ENCODE measurements around the gene GRM7.

DNA sequence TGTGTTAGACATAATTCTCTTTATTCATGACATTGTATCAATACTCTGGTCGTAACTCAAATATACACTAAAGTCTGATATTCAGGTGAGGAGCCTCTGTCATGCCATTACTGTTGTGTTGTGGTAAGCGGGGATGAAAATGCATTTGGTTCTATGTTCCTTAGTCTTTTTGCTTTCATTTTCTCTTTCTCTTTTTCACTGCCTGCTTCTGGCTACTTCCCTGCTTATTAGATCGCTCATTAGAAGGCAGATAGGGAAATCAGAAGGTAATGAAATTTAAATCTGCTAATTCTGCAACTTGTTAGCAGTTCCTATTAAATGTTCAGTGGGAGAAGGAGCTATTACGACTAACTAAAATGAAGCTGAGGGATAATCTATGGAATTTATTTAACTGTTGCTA is 345.0 kb downstream of the GRM7 start:
- TF ChIP-seq, protein P1, sequence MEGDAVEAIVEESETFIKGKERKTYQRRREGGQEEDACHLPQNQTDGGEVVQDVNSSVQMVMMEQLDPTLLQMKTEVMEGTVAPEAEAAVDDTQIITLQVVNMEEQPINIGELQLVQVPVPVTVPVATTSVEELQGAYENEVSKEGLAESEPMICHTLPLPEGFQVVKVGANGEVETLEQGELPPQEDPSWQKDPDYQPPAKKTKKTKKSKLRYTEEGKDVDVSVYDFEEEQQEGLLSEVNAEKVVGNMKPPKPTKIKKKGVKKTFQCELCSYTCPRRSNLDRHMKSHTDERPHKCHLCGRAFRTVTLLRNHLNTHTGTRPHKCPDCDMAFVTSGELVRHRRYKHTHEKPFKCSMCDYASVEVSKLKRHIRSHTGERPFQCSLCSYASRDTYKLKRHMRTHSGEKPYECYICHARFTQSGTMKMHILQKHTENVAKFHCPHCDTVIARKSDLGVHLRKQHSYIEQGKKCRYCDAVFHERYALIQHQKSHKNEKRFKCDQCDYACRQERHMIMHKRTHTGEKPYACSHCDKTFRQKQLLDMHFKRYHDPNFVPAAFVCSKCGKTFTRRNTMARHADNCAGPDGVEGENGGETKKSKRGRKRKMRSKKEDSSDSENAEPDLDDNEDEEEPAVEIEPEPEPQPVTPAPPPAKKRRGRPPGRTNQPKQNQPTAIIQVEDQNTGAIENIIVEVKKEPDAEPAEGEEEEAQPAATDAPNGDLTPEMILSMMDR (IDR thresholded peaks at IDR 0.05 in 2 of 3, conservative IDR thresholded peaks at IDR 0.05 in 1 of 3; ENCODE audit: borderline replicate concordance in 1 of 3, insufficient read depth in 1 of 3, low read depth in 2 of 3, low read length in 2 of 3), result no peak
- TF ChIP-seq EZH2 (IDR thresholded peaks at IDR 0.05) (no peak), POLR2A (IDR thresholded peaks at IDR 0.05; ENCODE audit: borderline replicate concordance, extremely low read depth, insufficient read depth, insufficient read length) (no peak), ZFX (IDR thresholded peaks at IDR 0.05) (no peak), ZNF274 (IDR thresholded peaks at IDR 0.05; ENCODE audit: low read depth, low read length) (no peak), TCF7L2 (IDR thresholded peaks at IDR 0.05; ENCODE audit: borderline replicate concordance, extremely low read depth, insufficient read depth, insufficient read length) (no peak), EZH2phosphoT487 (IDR thresholded peaks at IDR 0.05; ENCODE audit: borderline replicate concordance) (no peak), POLR2AphosphoS5 (IDR thresholded peaks at IDR 0.05; ENCODE audit: low read depth, low read length) (no peak), CEBPB (IDR thresholded peaks at IDR 0.05; ENCODE audit: low read depth) (no peak), RAD21 (IDR thresholded peaks at IDR 0.05; ENCODE audit: low read depth) (no peak)
- TF ChIP-seq, protein P2, sequence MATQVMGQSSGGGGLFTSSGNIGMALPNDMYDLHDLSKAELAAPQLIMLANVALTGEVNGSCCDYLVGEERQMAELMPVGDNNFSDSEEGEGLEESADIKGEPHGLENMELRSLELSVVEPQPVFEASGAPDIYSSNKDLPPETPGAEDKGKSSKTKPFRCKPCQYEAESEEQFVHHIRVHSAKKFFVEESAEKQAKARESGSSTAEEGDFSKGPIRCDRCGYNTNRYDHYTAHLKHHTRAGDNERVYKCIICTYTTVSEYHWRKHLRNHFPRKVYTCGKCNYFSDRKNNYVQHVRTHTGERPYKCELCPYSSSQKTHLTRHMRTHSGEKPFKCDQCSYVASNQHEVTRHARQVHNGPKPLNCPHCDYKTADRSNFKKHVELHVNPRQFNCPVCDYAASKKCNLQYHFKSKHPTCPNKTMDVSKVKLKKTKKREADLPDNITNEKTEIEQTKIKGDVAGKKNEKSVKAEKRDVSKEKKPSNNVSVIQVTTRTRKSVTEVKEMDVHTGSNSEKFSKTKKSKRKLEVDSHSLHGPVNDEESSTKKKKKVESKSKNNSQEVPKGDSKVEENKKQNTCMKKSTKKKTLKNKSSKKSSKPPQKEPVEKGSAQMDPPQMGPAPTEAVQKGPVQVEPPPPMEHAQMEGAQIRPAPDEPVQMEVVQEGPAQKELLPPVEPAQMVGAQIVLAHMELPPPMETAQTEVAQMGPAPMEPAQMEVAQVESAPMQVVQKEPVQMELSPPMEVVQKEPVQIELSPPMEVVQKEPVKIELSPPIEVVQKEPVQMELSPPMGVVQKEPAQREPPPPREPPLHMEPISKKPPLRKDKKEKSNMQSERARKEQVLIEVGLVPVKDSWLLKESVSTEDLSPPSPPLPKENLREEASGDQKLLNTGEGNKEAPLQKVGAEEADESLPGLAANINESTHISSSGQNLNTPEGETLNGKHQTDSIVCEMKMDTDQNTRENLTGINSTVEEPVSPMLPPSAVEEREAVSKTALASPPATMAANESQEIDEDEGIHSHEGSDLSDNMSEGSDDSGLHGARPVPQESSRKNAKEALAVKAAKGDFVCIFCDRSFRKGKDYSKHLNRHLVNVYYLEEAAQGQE (IDR thresholded peaks at IDR 0.05; ENCODE audit: low read depth), result no peak
- TF ChIP-seq, protein P3, sequence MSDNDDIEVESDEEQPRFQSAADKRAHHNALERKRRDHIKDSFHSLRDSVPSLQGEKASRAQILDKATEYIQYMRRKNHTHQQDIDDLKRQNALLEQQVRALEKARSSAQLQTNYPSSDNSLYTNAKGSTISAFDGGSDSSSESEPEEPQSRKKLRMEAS (IDR thresholded peaks at IDR 0.05), result no peak
